GM06990 (cell line): ENCODE results near the gene CCNG2.

ENCODE experiments used
- DNase-seq: peaks from one replicate; pipeline ENCODE4 v3.0.0-alpha.2; 2011; ENCODE audit not compliant: insufficient read length; ENCODE audit errors: extremely low read depth
- H3K27me3 ChIP-seq: replicated peaks from 2 replicates; pipeline ENCODE4 v1.6.0; 2011; ENCODE audit warnings: low read length; ENCODE audit not compliant: control insufficient read depth, insufficient read depth
- H3K36me3 ChIP-seq: 2 replicates; pipeline ENCODE4 v1.5.1; 2011; ENCODE audit warnings: low read length; ENCODE audit not compliant: control insufficient read depth, insufficient read depth
- H3K4me3 ChIP-seq: replicated peaks from 2 replicates; pipeline ENCODE4 v1.5.1; 2011; ENCODE audit warnings: low read depth, mild to moderate bottlenecking, control low read depth, low read length
- TF ChIP-seq, protein P1 (sequence below): IDR thresholded peaks from 2 replicates; pipeline ENCODE4 v1.5.1; 2011; ENCODE audit warnings: low read length, control low read depth, mild to moderate bottlenecking, inconsistent platforms; ENCODE audit not compliant: insufficient read depth, poor library complexity, severe bottlenecking

Gene CCNG2

DNA sequence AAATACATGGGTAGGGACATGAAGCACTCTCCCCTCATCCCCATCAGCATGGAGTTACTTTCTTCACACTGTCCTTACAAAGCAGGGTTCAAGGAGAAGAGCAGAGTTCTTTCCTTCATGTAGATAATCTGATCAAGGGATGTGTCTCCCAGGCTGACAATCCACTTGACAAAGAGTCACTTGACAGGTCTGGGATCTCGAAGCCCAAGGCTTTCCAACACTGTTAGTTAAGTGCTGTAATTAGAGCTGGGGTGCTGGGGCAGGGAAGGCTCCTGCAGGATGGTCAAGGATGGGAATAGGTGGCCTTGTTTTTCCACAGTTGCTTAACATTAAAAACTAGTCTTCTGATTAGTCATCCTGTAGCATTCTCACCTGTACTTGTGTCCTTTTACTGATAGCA is 38.0 kb downstream of the CCNG2 start:
- TF ChIP-seq, protein P1, sequence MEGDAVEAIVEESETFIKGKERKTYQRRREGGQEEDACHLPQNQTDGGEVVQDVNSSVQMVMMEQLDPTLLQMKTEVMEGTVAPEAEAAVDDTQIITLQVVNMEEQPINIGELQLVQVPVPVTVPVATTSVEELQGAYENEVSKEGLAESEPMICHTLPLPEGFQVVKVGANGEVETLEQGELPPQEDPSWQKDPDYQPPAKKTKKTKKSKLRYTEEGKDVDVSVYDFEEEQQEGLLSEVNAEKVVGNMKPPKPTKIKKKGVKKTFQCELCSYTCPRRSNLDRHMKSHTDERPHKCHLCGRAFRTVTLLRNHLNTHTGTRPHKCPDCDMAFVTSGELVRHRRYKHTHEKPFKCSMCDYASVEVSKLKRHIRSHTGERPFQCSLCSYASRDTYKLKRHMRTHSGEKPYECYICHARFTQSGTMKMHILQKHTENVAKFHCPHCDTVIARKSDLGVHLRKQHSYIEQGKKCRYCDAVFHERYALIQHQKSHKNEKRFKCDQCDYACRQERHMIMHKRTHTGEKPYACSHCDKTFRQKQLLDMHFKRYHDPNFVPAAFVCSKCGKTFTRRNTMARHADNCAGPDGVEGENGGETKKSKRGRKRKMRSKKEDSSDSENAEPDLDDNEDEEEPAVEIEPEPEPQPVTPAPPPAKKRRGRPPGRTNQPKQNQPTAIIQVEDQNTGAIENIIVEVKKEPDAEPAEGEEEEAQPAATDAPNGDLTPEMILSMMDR: no peak
- Histone ChIP-seq H3K27me3 (no peaks in the 10 kb centered on the region), H3K36me3 (no peaks in the 10 kb centered on the region), H3K4me3 (no peak overlapping the region)
- no peak for DNase-seq

DNA sequence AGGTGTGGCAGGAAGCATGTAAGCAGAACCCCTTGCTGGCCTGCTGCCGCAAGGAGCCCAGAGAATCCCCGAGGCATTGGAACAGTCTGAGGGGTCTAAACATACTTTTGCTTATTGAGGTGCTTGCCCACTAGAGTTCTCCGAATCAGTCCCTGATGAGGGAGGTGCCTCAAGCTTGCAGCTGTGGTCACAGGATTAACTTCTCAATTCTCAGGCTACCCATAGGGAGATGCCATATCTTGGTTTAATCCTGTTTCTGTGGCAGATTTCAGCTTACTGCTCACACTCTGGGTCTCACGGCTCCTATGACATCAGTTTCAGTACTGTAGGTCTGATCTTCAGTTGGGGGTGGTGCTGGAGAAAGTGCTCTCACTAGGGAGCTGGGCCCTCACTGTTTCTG is 39.9 kb downstream of the CCNG2 start:
- Histone ChIP-seq H3K4me3 (no peak overlapping the region), H3K27me3 (no peaks in the 10 kb centered on the region), H3K36me3 (no peaks in the 10 kb centered on the region)
- TF ChIP-seq, protein P1: no peak
- DNase-seq: peak; percentile 68

DNA sequence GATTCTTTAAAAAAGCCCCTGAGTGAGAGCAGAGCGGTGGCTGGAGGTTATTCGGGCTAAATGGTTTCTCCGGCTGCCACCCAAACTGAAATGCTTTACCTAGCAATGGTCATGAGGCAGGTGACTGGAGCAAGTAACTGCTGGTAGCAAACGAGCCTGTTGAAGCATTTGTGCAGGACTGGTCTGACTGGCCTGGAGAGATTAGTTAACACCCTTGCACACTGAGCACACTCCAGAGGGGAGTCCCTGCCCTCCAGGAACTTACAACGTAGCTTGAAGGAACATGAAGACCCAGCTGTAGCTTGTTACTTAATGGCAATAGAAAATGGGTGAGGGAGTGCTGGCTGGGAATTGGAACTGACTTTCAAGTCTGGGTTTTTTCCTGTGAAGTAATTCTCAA is 40.4 kb downstream of the CCNG2 start:
- H3K36me3 ChIP-seq: no peaks in the 10 kb centered on the region
- no peak overlapping the region for H3K4me3 ChIP-seq
- no peak for DNase-seq
- no peaks in the 10 kb centered on the region for H3K27me3 ChIP-seq
- TF ChIP-seq, protein P1: no peak

DNA sequence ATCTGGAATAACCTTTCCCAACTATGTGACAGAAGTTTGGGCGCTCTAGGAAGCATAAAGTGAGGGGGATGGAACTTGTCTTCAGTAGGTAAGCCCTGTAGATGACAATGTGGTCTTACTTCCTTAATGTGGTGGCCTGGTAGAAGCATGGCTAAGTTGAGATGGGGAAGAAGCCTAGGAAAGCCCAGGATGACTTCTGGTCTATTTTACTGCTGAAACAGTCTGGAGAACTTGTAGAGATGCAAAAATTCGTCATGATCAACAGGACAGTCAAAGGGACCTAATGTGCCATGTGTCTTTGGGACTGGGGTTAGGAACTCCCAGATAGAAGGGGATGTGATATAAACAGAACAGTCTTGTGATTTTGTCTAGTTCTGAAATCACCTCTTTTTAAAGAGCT is 40.8 kb downstream of the CCNG2 start:
- no peak for DNase-seq
- TF ChIP-seq, protein P1: no peak
- Histone ChIP-seq H3K27me3 (no peaks in the 10 kb centered on the region), H3K36me3 (no peaks in the 10 kb centered on the region), H3K4me3 (no peak overlapping the region)

DNA sequence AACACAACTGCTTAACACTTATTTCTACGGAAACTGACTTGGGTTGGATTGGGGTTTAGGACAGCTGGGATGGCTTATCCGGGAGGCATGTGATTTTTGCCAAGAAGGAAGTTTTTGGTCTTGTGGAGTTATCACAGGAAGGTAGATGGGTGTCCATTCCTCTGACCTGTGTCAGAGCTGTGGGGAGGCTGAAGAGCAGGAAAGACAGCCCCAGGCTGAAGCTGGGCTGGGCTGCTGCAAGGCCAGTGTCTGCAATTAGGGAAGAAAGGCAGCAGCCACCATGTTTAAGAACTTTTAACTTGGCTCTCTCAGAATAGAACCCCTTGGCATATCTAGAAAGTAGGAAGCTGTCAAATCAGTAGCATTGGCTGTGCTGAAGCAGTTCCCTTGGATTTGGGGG is 42.3 kb downstream of the CCNG2 start:
- DNase-seq: no peak
- Histone ChIP-seq H3K27me3 (no peaks in the 10 kb centered on the region), H3K4me3 (no peak overlapping the region), H3K36me3 (no peaks in the 10 kb centered on the region)
- TF ChIP-seq, protein P1: no peak

DNA sequence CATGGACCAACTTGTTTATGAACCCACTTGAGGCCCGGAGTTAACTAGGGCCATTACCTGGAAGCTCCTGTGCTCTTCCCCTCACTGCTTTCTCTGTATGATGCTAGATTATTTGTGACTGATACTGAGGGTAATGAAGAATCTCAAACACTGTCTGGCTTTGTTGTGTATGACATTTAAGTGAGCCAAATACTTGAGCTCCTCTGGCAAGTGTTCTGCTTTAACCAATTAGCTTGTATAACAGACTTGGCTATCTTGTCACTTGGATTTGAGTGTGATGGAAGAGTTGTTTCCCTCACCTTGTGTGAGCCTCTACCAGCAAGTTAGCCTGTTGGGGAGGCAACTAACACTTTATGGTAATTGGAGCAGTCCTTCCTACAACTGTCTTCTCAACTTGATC is 42.7 kb downstream of the CCNG2 start:
- no peak for DNase-seq
- H3K27me3 ChIP-seq: no peaks in the 10 kb centered on the region
- TF ChIP-seq, protein P1: no peak

More for the DNA sequence above, 42.7 kb downstream of the CCNG2 start:
- no peak overlapping the region for H3K4me3 ChIP-seq
- H3K36me3 ChIP-seq: no peaks in the 10 kb centered on the region
